Neural progenitor cell (in vitro differentiated cells): ENCODE measurements around the gene AEBP1. TPM values are rescaled to one million over a fixed set of nuclear protein-coding genes. Genes with fewer than 3 reads are reported as not detected.

Experiments
- DNase-seq: peaks from one replicate; pipeline ENCODE4 v3.0.0-alpha.2; 2016; ENCODE audit warnings: low spot score
- H2AFZ ChIP-seq: fragments of 200-600 bp; sonication (generic); replicated peaks from 2 replicates; pipeline ENCODE4 v1.6.1; 2016; ENCODE audit warnings: antibody characterized with exemption
- H3F3A ChIP-seq: fragments of 200-600 bp; sonication (generic); 2 replicates; pipeline ENCODE4 v1.6.1; 2016; ENCODE audit warnings: antibody characterized with exemption, low read depth
- H3K27ac ChIP-seq: fragments of 200-600 bp; sonication (generic); 2 replicates; pipeline ENCODE4 v1.5.1; 2016; ENCODE audit warnings: mild to moderate bottlenecking
- H3K27me3 ChIP-seq: fragments of 200-600 bp; sonication (generic); 2 replicates; pipeline ENCODE4 v1.6.1; 2016; ENCODE audit warnings: mild to moderate bottlenecking, moderate library complexity
- H3K36me3 ChIP-seq: fragments of 200-600 bp; sonication (generic); 2 replicates; pipeline ENCODE4 v1.5.1; 2016
- H3K4me1 ChIP-seq: fragments of 200-600 bp; sonication (generic); 2 replicates; pipeline ENCODE4 v1.6.1; 2016; ENCODE audit warnings: mixed run types
- H3K4me2 ChIP-seq: fragments of 200-600 bp; sonication (generic); 2 replicates; pipeline ENCODE4 v1.6.1; 2016
- H3K4me3 ChIP-seq: fragments of 200-600 bp; sonication (generic); 2 replicates; pipeline ENCODE4 v1.5.1; 2016
- H3K79me2 ChIP-seq: fragments of 200-600 bp; sonication (generic); 2 replicates; pipeline ENCODE4 v1.6.1; 2016; ENCODE audit warnings: low read depth
- H3K9ac ChIP-seq: fragments of 200-600 bp; sonication (generic); 2 replicates; pipeline ENCODE4 v1.6.1; 2016
- H3K9me3 ChIP-seq: fragments of 200-600 bp; sonication (generic); 2 replicates; pipeline ENCODE4 v1.5.1; 2016; ENCODE audit warnings: low read depth
- H4K20me1 ChIP-seq: fragments of 200-600 bp; sonication (generic); 2 replicates; pipeline ENCODE4 v1.6.1; 2016; ENCODE audit warnings: low read depth
- H3K27ac Mint-ChIP-seq: 3 replicates; pipeline ENCODE4 v1.8.0; 2021; ENCODE audit warnings: mixed read lengths
- H3K27me3 Mint-ChIP-seq: 2 replicates; pipeline ENCODE4 v1.8.0; 2022; ENCODE audit warnings: low read depth, mild to moderate bottlenecking, inconsistent platforms, moderate library complexity, mixed read lengths; ENCODE audit not compliant: insufficient read depth
- H3K36me3 Mint-ChIP-seq: 3 replicates; pipeline ENCODE4 v1.8.0; 2021; ENCODE audit warnings: mixed read lengths
- H3K4me1 Mint-ChIP-seq: 3 replicates; pipeline ENCODE4 v1.8.0; 2021; ENCODE audit warnings: mixed read lengths
- H3K4me3 Mint-ChIP-seq: 3 replicates; pipeline ENCODE4 v1.8.0; 2021; ENCODE audit warnings: mild to moderate bottlenecking, moderate library complexity, mixed read lengths
- H3K9me3 Mint-ChIP-seq: 3 replicates; pipeline ENCODE4 v1.8.0; 2020; ENCODE audit warnings: mixed read lengths
- CTCF ChIP-seq: fragments of 200-600 bp; sonication (generic); IDR thresholded peaks from 2 replicates; pipeline ENCODE4 v1.5.1; 2017; ENCODE audit warnings: antibody characterized with exemption, mild to moderate bottlenecking
- EZH2 ChIP-seq: fragments of 200-600 bp; sonication (generic); IDR thresholded peaks from 2 replicates; pipeline ENCODE4 v1.6.1; 2017; ENCODE audit warnings: antibody characterized with exemption, mild to moderate bottlenecking, moderate library complexity
- EZH2phosphoT487 ChIP-seq: fragments of 200-600 bp; sonication (generic); IDR thresholded peaks from 2 replicates; pipeline ENCODE4 v1.6.1; 2017; ENCODE audit warnings: antibody characterized with exemption
- total RNA-seq: library from RNA; depleted of rRNA; stranded (reverse); fragments of >200 nt; gene quantifications from 2 replicates; pipeline ENCODE4 v1.2.3, GENCODE V29; 2015; ENCODE audit warnings: low replicate concordance

AEBP1 gene
- total RNA-seq, 1 donor from 2014 or later = 4.5 TPM

- H3K4me3 Mint-ChIP-seq = no peak overlapping the region
- Histone ChIP-seq H3K4me2 (no peak overlapping the region), H3K9me3 (no peaks in the 10 kb centered on the region), H3K9ac (no peak overlapping the region), H3K4me1 (no peaks in the 10 kb centered on the region), H3K27me3 (no peaks in the 10 kb centered on the region), H3K36me3 (no peaks in the 10 kb centered on the region), H3K27ac (no peak overlapping the region), H3F3A (no peaks in the 10 kb centered on the region), H2AFZ (no peak overlapping the region), H3K4me3 (no peak overlapping the region), H3K79me2 (peaks cover 9% of the 10 kb centered on the region), H4K20me1 (peaks cover 11% of the 10 kb centered on the region)
- peaks cover 24% of the 10 kb centered on the region for H3K36me3 Mint-ChIP-seq
- TF ChIP-seq EZH2 (no peak), CTCF (no peak), EZH2phosphoT487 (no peak)
- H3K27ac Mint-ChIP-seq = no peak overlapping the region
- H3K27me3 Mint-ChIP-seq = peaks cover 11% of the 10 kb centered on the region
- H3K9me3 Mint-ChIP-seq = no peaks in the 10 kb centered on the region
- DNase-seq = no peak
- no peaks in the 10 kb centered on the region for H3K4me1 Mint-ChIP-seq
Measured at GRCh38 chr7:44114586-44115310, 10.6 kb downstream of the AEBP1 start.

GRCh38 chr7:44116087-44116788, 12.1 kb downstream of the AEBP1 start:
- H3K4me1 ChIP-seq = no peaks in the 10 kb centered on the region
- peaks cover 11% of the 10 kb centered on the region for H4K20me1 ChIP-seq
- DNase-seq = no peak
- H3F3A ChIP-seq = no peaks in the 10 kb centered on the region
- H3K4me2 ChIP-seq = no peak overlapping the region
- no peaks in the 10 kb centered on the region for H3K9me3 ChIP-seq
- H3K79me2 ChIP-seq = peaks cover 21% of the 10 kb centered on the region
- peaks cover 36% of the 10 kb centered on the region for H3K36me3 Mint-ChIP-seq
- no peak overlapping the region for H3K4me3 Mint-ChIP-seq
- no peak overlapping the region for H3K27ac ChIP-seq
- no peaks in the 10 kb centered on the region for H3K36me3 ChIP-seq
- TF ChIP-seq EZH2phosphoT487 (no peak), EZH2 (no peak), CTCF (no peak)
- no peak overlapping the region for H2AFZ ChIP-seq
- H3K4me3 ChIP-seq = no peak overlapping the region
- peaks cover 8% of the 10 kb centered on the region for H3K4me1 Mint-ChIP-seq
- H3K27me3 ChIP-seq = no peaks in the 10 kb centered on the region
- H3K27me3 Mint-ChIP-seq = peaks cover 16% of the 10 kb centered on the region
- H3K9me3 Mint-ChIP-seq = no peaks in the 10 kb centered on the region
- no peak overlapping the region for H3K9ac ChIP-seq
- H3K27ac Mint-ChIP-seq = no peak overlapping the region

GRCh38 chr7:44116789-44117666, 12.9 kb downstream of the AEBP1 start:
- H3K4me1 Mint-ChIP-seq = peaks cover 8% of the 10 kb centered on the region
- no peaks in the 10 kb centered on the region for H3K9me3 Mint-ChIP-seq
- Histone ChIP-seq H3K4me1 (peaks cover 2% of the 10 kb centered on the region), H3K79me2 (peaks cover 29% of the 10 kb centered on the region), H3K4me2 (no peak overlapping the region), H3K9ac (no peak overlapping the region), H3K36me3 (no peaks in the 10 kb centered on the region), H3K27ac (no peak overlapping the region), H3F3A (no peaks in the 10 kb centered on the region), H3K4me3 (no peak overlapping the region), H2AFZ (no peak overlapping the region), H3K27me3 (no peaks in the 10 kb centered on the region), H3K9me3 (no peaks in the 10 kb centered on the region), H4K20me1 (peaks cover 11% of the 10 kb centered on the region)
- no peak for DNase-seq
- H3K4me3 Mint-ChIP-seq = no peak overlapping the region
- H3K36me3 Mint-ChIP-seq = peaks cover 36% of the 10 kb centered on the region
- peaks cover 16% of the 10 kb centered on the region for H3K27me3 Mint-ChIP-seq
- no peak for TF ChIP-seq EZH2phosphoT487
- no peak for TF ChIP-seq CTCF
- no peak for TF ChIP-seq EZH2
- no peak overlapping the region for H3K27ac Mint-ChIP-seq
